Stimulated activated naive CD8-positive, alpha-beta T cell treated with anti-CD3 and anti-CD28 coated beads, Interleukin-15, Interleukin-2, amounts not matched to agents 100 ng/mL and 50 ng/mL, for 24 hours (primary cell): ENCODE measurements around the gene CCDC154.

ENCODE experiments used
- H3K27ac Mint-ChIP-seq: one replicate; pipeline ENCODE4 v1.8.0; 2021; ENCODE audit warnings: mild to moderate bottlenecking, mixed read lengths
- H3K27me3 Mint-ChIP-seq: one replicate; pipeline ENCODE4 v1.8.0; 2021; ENCODE audit warnings: mixed read lengths
- H3K36me3 Mint-ChIP-seq: one replicate; pipeline ENCODE4 v1.8.0; 2021; ENCODE audit warnings: low read depth, mixed read lengths
- H3K4me1 Mint-ChIP-seq: one replicate; pipeline ENCODE4 v1.8.0; 2021; ENCODE audit warnings: low read depth, mixed read lengths
- H3K4me3 Mint-ChIP-seq: one replicate; pipeline ENCODE4 v1.8.0; 2021; ENCODE audit warnings: mild to moderate bottlenecking, mixed read lengths
- H3K9me3 Mint-ChIP-seq: one replicate; pipeline ENCODE4 v1.8.0; 2021; ENCODE audit warnings: mixed read lengths

Gene CCDC154

GRCh38 chr16:1443980-1444729 is at the start of gene CCDC154:
CCDC154 (minus strand) TSS chr16:1444556; CDS start chr16:1444322, 234 bp downstream.
- Mint-ChIP-seq H3K36me3 (no peaks in the 10 kb centered on the region), H3K27me3 (no peaks in the 10 kb centered on the region), H3K27ac (no peak within 1 kb of the TSS), H3K4me1 (no peaks in the 10 kb centered on the region), H3K9me3 (no peaks in the 10 kb centered on the region), H3K4me3 (no peak within 1 kb of the TSS)

- no peaks in the 10 kb centered on the region for H3K9me3 Mint-ChIP-seq
- H3K4me3 Mint-ChIP-seq, result peak overlapping the region; percentile 88
- peaks cover 25% of the 10 kb centered on the region for H3K4me1 Mint-ChIP-seq
- peak overlapping the region; percentile 78 for H3K27ac Mint-ChIP-seq
- H3K27me3 Mint-ChIP-seq, result no peaks in the 10 kb centered on the region
- H3K36me3 Mint-ChIP-seq, result peaks cover 12% of the 10 kb centered on the region
These were observed 49.4 kb upstream of the CCDC154 start for GRCh38 chr16:1493746-1494094.

GRCh38 chr16:1492923-1493745 is 48.8 kb upstream of the CCDC154 start, which contains the start of gene TELO2:
TELO2 (plus strand) TSS chr16:1493360; CDS start chr16:1494282, 922 bp downstream.
- no peaks in the 10 kb centered on the region for H3K27me3 Mint-ChIP-seq
- H3K4me3 Mint-ChIP-seq, result peak within 1 kb of the TSS; percentile 88
- H3K36me3 Mint-ChIP-seq, result peaks cover 6% of the 10 kb centered on the region
- peak within 1 kb of the TSS; percentile 97 for H3K27ac Mint-ChIP-seq
- no peaks in the 10 kb centered on the region for H3K9me3 Mint-ChIP-seq
- peaks cover 25% of the 10 kb centered on the region for H3K4me1 Mint-ChIP-seq

GRCh38 chr16:1492082-1492922 is 47.9 kb upstream of the CCDC154 start:
- no peaks in the 10 kb centered on the region for H3K27me3 Mint-ChIP-seq
- H3K36me3 Mint-ChIP-seq, result peaks cover 5% of the 10 kb centered on the region

GRCh38 chr16:1491327-1491726 is 47.0 kb upstream of the CCDC154 start:
- Mint-ChIP-seq H3K4me3 (no peak overlapping the region), H3K4me1 (peaks cover 25% of the 10 kb centered on the region), H3K36me3 (no peaks in the 10 kb centered on the region), H3K9me3 (no peaks in the 10 kb centered on the region), H3K27me3 (no peaks in the 10 kb centered on the region), H3K27ac (no peak overlapping the region)

More at GRCh38 chr16:1492082-1492922, 47.9 kb upstream of the CCDC154 start:
- Mint-ChIP-seq H3K9me3 (no peaks in the 10 kb centered on the region), H3K27ac (peak overlapping the region; percentile 97), H3K4me1 (peaks cover 25% of the 10 kb centered on the region), H3K4me3 (peak overlapping the region; percentile 88)

GRCh38 chr16:1489077-1489476 is 44.7 kb upstream of the CCDC154 start:
- Mint-ChIP-seq H3K4me3 (no peak overlapping the region), H3K27ac (no peak overlapping the region), H3K9me3 (no peaks in the 10 kb centered on the region), H3K27me3 (no peaks in the 10 kb centered on the region), H3K36me3 (no peaks in the 10 kb centered on the region), H3K4me1 (peaks cover 13% of the 10 kb centered on the region)

- H3K36me3 Mint-ChIP-seq, result no peaks in the 10 kb centered on the region
- peaks cover 9% of the 10 kb centered on the region for H3K4me1 Mint-ChIP-seq
- H3K9me3 Mint-ChIP-seq, result no peaks in the 10 kb centered on the region
- H3K27ac Mint-ChIP-seq, result no peak within 1 kb of the TSS
- no peaks in the 10 kb centered on the region for H3K27me3 Mint-ChIP-seq
- no peak within 1 kb of the TSS for H3K4me3 Mint-ChIP-seq
These were observed 44.3 kb upstream of the CCDC154 start, which contains the start of gene PTX4 for GRCh38 chr16:1488619-1489018. PTX4 (minus strand) TSS chr16:1488944; CDS start chr16:1488909, 35 bp downstream.

GRCh38 chr16:1488054-1488601 is 43.8 kb upstream of the CCDC154 start:
- H3K36me3 Mint-ChIP-seq, result no peaks in the 10 kb centered on the region
- H3K4me1 Mint-ChIP-seq, result peaks cover 9% of the 10 kb centered on the region
- no peak overlapping the region for H3K4me3 Mint-ChIP-seq
- H3K27ac Mint-ChIP-seq, result no peak overlapping the region
- H3K9me3 Mint-ChIP-seq, result no peaks in the 10 kb centered on the region
- no peaks in the 10 kb centered on the region for H3K27me3 Mint-ChIP-seq

GRCh38 chr16:1487395-1488053 is 43.2 kb upstream of the CCDC154 start:
- Mint-ChIP-seq H3K27ac (no peak overlapping the region), H3K36me3 (no peaks in the 10 kb centered on the region), H3K4me1 (peaks cover 4% of the 10 kb centered on the region), H3K27me3 (no peaks in the 10 kb centered on the region), H3K4me3 (no peak overlapping the region), H3K9me3 (no peaks in the 10 kb centered on the region)

- Mint-ChIP-seq H3K4me3 (no peak overlapping the region), H3K36me3 (no peaks in the 10 kb centered on the region), H3K27ac (no peak overlapping the region), H3K4me1 (no peaks in the 10 kb centered on the region), H3K27me3 (no peaks in the 10 kb centered on the region), H3K9me3 (no peaks in the 10 kb centered on the region)
These were observed 42.4 kb upstream of the CCDC154 start for GRCh38 chr16:1486551-1487390.

- Mint-ChIP-seq H3K36me3 (no peaks in the 10 kb centered on the region), H3K27me3 (no peaks in the 10 kb centered on the region), H3K27ac (no peak overlapping the region), H3K4me3 (no peak overlapping the region), H3K4me1 (peaks cover 8% of the 10 kb centered on the region), H3K9me3 (no peaks in the 10 kb centered on the region)
These were observed 41.6 kb upstream of the CCDC154 start for GRCh38 chr16:1485847-1486496.

GRCh38 chr16:1481906-1482835 is 37.8 kb upstream of the CCDC154 start:
- H3K9me3 Mint-ChIP-seq, result no peaks in the 10 kb centered on the region
- H3K4me1 Mint-ChIP-seq, result peaks cover 9% of the 10 kb centered on the region
- H3K27ac Mint-ChIP-seq, result no peak overlapping the region
- no peaks in the 10 kb centered on the region for H3K27me3 Mint-ChIP-seq
- no peak overlapping the region for H3K4me3 Mint-ChIP-seq
- H3K36me3 Mint-ChIP-seq, result no peaks in the 10 kb centered on the region
